Loucy (cell line): ENCODE measurements around the gene LYRM9.

Experiments used
- H2AFZ ChIP-seq: fragments of 200-600 bp; sonication (generic); 2 replicates; pipeline ENCODE4 v1.6.0; 2016; ENCODE audit warnings: antibody characterized with exemption, mild to moderate bottlenecking, low read length, moderate library complexity
- H3F3A ChIP-seq: fragments of 200-600 bp; 2 replicates; pipeline ENCODE4 v1.6.0; 2016; ENCODE audit warnings: antibody characterized with exemption, low read depth, mild to moderate bottlenecking
- H3K27me3 ChIP-seq: fragments of 200-600 bp; sonication (generic); 2 replicates; pipeline ENCODE4 v1.6.1; 2014; ENCODE audit warnings: low read length, mild to moderate bottlenecking; ENCODE audit not compliant: insufficient read depth, poor library complexity, severe bottlenecking
- H3K36me3 ChIP-seq: fragments of 200-600 bp; sonication (generic); 2 replicates; pipeline ENCODE4 v1.6.1; 2016; ENCODE audit warnings: low read length; ENCODE audit not compliant: insufficient read depth
- H3K4me1 ChIP-seq: fragments of 200-600 bp; sonication (generic); 2 replicates; pipeline ENCODE4 v1.5.1; 2014; ENCODE audit warnings: low read length, mild to moderate bottlenecking; ENCODE audit not compliant: insufficient read depth, poor library complexity, severe bottlenecking
- H3K4me2 ChIP-seq: fragments of 200-600 bp; sonication (generic); 2 replicates; pipeline ENCODE4 v1.6.0; 2014; ENCODE audit warnings: antibody characterized with exemption, low read length, low read depth, mild to moderate bottlenecking; ENCODE audit not compliant: poor library complexity, severe bottlenecking
- H3K4me3 ChIP-seq: fragments of 200-600 bp; sonication (generic); 2 replicates; pipeline ENCODE4 v1.5.1; 2014; ENCODE audit warnings: low read length, mild to moderate bottlenecking, mixed read lengths; ENCODE audit not compliant: poor library complexity, severe bottlenecking
- H3K79me2 ChIP-seq: fragments of 200-600 bp; sonication (generic); 2 replicates; pipeline ENCODE4 v1.6.1; 2014; ENCODE audit warnings: low read length; ENCODE audit not compliant: insufficient read depth
- H3K9ac ChIP-seq: fragments of 200-600 bp; sonication (generic); 2 replicates; pipeline ENCODE4 v1.6.0; 2014; ENCODE audit warnings: mild to moderate bottlenecking, low read depth, low read length, moderate library complexity; ENCODE audit not compliant: poor library complexity, severe bottlenecking
- H3K9me2 ChIP-seq: fragments of 200-600 bp; sonication (generic); replicated peaks from 2 replicates; pipeline ENCODE4 v1.6.1; 2016; ENCODE audit warnings: low read depth, low read length, mixed read lengths
- H3K9me3 ChIP-seq: fragments of 200-600 bp; sonication (generic); 2 replicates; pipeline ENCODE4 v1.6.1; 2014; ENCODE audit warnings: mild to moderate bottlenecking, antibody characterized with exemption, low read length, low read depth; ENCODE audit not compliant: insufficient read depth
- H4K20me1 ChIP-seq: fragments of 200-600 bp; sonication (generic); 2 replicates; pipeline ENCODE4 v1.6.0; 2014; ENCODE audit warnings: antibody characterized with exemption, low read length, mild to moderate bottlenecking; ENCODE audit not compliant: insufficient read depth, poor library complexity, severe bottlenecking
- CTCF ChIP-seq: fragments of 200-600 bp; sonication (generic); conservative IDR thresholded peaks from 2 replicates; pipeline ENCODE4 v1.5.1; 2014; ENCODE audit warnings: mild to moderate bottlenecking, antibody characterized with exemption, low read length
- EZH2phosphoT487 ChIP-seq: fragments of 200-600 bp; IDR thresholded peaks from 2 replicates; pipeline ENCODE4 v1.6.1; 2018; ENCODE audit warnings: antibody characterized with exemption, mild to moderate bottlenecking, moderate library complexity, borderline replicate concordance

The LYRM9 gene

GRCh38 chr17:27930000-27930399, 36.8 kb upstream of the LYRM9 start:
- Histone ChIP-seq H3K9me2 (no peaks in the 10 kb centered on the region), H3K79me2 (no peaks in the 10 kb centered on the region), H3F3A (no peaks in the 10 kb centered on the region), H3K4me2 (no peak overlapping the region), H3K27me3 (no peaks in the 10 kb centered on the region), H3K36me3 (no peaks in the 10 kb centered on the region), H3K4me3 (no peak overlapping the region), H4K20me1 (no peaks in the 10 kb centered on the region), H2AFZ (no peak overlapping the region), H3K9me3 (no peaks in the 10 kb centered on the region), H3K4me1 (no peaks in the 10 kb centered on the region), H3K9ac (no peak overlapping the region)
- no peak for TF ChIP-seq CTCF
- no peak for TF ChIP-seq EZH2phosphoT487

GRCh38 chr17:27928587-27928986, 35.4 kb upstream of the LYRM9 start:
- no peaks in the 10 kb centered on the region for H3K36me3 ChIP-seq
- H4K20me1 ChIP-seq, result no peaks in the 10 kb centered on the region
- no peaks in the 10 kb centered on the region for H3K27me3 ChIP-seq
- H3F3A ChIP-seq, result no peaks in the 10 kb centered on the region
- no peaks in the 10 kb centered on the region for H3K9me3 ChIP-seq
- TF ChIP-seq EZH2phosphoT487 (no peak), CTCF (no peak)
- H3K9ac ChIP-seq, result no peak overlapping the region
- no peaks in the 10 kb centered on the region for H3K79me2 ChIP-seq
- no peak overlapping the region for H3K4me2 ChIP-seq
- H3K4me3 ChIP-seq, result no peak overlapping the region
- no peak overlapping the region for H2AFZ ChIP-seq
- H3K9me2 ChIP-seq, result no peaks in the 10 kb centered on the region
- no peaks in the 10 kb centered on the region for H3K4me1 ChIP-seq

GRCh38 chr17:27927781-27928180, 34.6 kb upstream of the LYRM9 start:
- TF ChIP-seq EZH2phosphoT487 (no peak), CTCF (no peak)
- Histone ChIP-seq H4K20me1 (no peaks in the 10 kb centered on the region), H3K9me2 (no peaks in the 10 kb centered on the region), H3K4me3 (no peak overlapping the region), H3K9ac (no peak overlapping the region), H2AFZ (no peak overlapping the region), H3K4me1 (no peaks in the 10 kb centered on the region), H3K79me2 (no peaks in the 10 kb centered on the region), H3F3A (no peaks in the 10 kb centered on the region), H3K4me2 (no peak overlapping the region), H3K9me3 (no peaks in the 10 kb centered on the region), H3K27me3 (no peaks in the 10 kb centered on the region), H3K36me3 (no peaks in the 10 kb centered on the region)
